ENCODE data around the gene TBC1D22B.

- TF ChIP-seq EZH2 (IDR thresholded peaks at IDR 0.05) (no peak), CTCF (IDR thresholded peaks at IDR 0.05) (no peak), EZH2phosphoT487 (IDR thresholded peaks at IDR 0.05) (no peak)
Measured at GRCh38 chr6:37212268-37212667, 45.3 kb upstream of the TBC1D22B start.
